BLaER1 (cell line): Measurements from ENCODE around the gene RAPGEF1.

Experiments
- H3K27ac ChIP-seq: shearing (Covaris generic); formaldehyde crosslinking; 2 replicates; pipeline ENCODE4 v1.8.1; 2022
- H3K27me3 ChIP-seq: shearing (Covaris generic); formaldehyde crosslinking; 2 replicates; pipeline ENCODE4 v1.8.1; 2022
- H3K36me3 ChIP-seq: shearing (Covaris generic); formaldehyde crosslinking; 2 replicates; pipeline ENCODE4 v1.8.1; 2022
- H3K4me1 ChIP-seq: shearing (Covaris generic); formaldehyde crosslinking; 2 replicates; pipeline ENCODE4 v1.8.1; 2022
- H3K4me2 ChIP-seq: shearing (Covaris generic); formaldehyde crosslinking; 2 replicates; pipeline ENCODE4 v1.8.1; 2022
- H3K4me3 ChIP-seq: shearing (Covaris generic); formaldehyde crosslinking; 2 replicates; pipeline ENCODE4 v1.8.1; 2022
- H3K9ac ChIP-seq: shearing (Covaris generic); formaldehyde crosslinking; 2 replicates; pipeline ENCODE4 v1.8.1; 2022
- H3K9me3 ChIP-seq: shearing (Covaris generic); formaldehyde crosslinking; 2 replicates; pipeline ENCODE4 v1.8.1; 2022
- H4K20me1 ChIP-seq: shearing (Covaris generic); formaldehyde crosslinking; 2 replicates; pipeline ENCODE4 v1.8.1; 2022
- Cebpa-rat ChIP-seq: shearing (Covaris generic); IDR thresholded peaks from 2 replicates; pipeline ENCODE4 v1.8.1; 2022

Gene RAPGEF1

DNA sequence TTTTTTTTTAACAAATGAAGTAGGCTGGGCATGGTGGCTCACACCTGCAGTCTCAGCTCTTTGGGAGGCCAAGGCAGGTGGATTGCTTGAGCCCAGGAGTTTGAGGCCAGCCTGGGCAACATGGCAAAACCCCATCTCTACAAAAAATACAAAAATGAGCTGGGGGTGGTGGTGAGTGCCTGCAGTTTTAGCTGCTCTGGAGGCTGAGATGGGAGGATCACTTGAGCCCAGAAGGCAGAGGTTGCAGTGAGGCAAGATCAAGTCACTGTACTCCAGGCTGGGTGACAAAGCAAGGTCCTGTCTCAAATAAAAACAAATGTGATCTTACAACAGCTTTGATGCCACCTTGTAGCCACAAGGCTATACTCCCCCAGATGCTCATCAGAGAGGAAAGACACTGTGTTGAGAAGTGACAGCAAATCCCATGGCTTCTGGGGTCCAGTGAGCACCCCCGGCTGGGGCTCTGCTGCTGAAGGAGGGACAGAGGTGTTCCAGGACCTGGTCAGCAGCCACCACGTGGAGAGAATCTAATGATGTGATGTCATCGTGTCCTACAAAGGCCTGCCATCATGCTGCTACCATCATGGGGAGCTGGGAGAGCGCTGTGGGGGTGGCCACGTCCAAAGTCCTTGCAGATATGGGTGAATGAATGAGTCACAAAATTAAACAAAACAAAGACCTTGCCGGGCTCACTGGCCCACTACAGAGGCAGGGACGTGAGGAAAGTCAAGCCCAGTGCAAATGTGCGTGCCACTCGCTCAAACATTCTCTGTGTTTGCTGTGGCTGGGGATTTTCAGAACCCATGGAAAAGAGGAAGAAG is 133.9 kb downstream of the RAPGEF1 start:
- Histone ChIP-seq H4K20me1 (peaks cover 77% of the 10 kb centered on the region), H3K4me1 (peaks cover 27% of the 10 kb centered on the region), H3K4me2 (no peak overlapping the region), H3K4me3 (no peak overlapping the region), H3K9ac (no peak overlapping the region), H3K27ac (no peak overlapping the region), H3K9me3 (no peaks in the 10 kb centered on the region), H3K27me3 (no peaks in the 10 kb centered on the region), H3K36me3 (peaks cover 100% of the 10 kb centered on the region)
- no peak for TF ChIP-seq Cebpa-rat

DNA sequence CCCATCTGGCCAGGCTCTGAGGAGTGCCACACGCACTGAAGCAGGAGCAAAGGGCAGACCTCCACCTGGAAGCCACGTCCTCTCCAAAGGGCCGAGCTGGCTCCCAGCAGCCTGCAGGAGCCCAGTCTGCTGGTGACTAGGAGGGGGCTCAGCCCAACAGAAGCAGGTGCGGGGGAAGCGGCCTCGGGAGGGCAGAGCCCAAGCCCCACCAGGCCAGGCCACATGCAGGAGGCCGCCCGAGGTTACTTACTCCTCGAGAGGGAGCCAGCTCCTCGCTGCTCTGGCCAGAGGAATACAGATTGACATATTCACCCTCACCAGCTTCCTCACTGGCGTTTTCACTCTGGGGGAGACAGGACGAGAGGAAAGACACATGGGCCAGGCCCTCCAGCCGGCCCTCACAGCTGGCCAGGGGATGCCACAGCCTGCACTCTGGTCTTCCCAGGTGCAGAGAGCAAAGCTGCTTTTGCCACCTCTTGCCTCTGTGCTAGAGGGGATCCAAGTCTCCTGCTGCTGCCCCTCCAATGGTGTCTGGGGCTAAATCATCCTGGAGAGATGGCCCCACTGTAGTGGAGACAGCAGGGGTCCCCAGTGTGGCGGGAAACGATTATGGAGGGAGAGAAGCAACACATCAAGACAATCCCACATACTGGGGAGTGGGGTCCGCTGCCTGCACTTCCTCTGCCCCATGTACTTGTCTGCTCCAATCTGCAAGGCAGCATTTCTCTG is 136.0 kb downstream of the RAPGEF1 start:
- H3K4me3 ChIP-seq = no peak overlapping the region
- 0 out of 2 replicates have a peak overlapping the region, but pooled peaks have one; percentile 30 for H3K27ac ChIP-seq
- peaks cover 65% of the 10 kb centered on the region for H4K20me1 ChIP-seq
- H3K4me1 ChIP-seq = peaks cover 6% of the 10 kb centered on the region
- no peak for TF ChIP-seq Cebpa-rat
- peaks cover 100% of the 10 kb centered on the region for H3K36me3 ChIP-seq
- H3K9ac ChIP-seq = no peak overlapping the region
- H3K4me2 ChIP-seq = no peak overlapping the region
- H3K9me3 ChIP-seq = no peaks in the 10 kb centered on the region
- no peaks in the 10 kb centered on the region for H3K27me3 ChIP-seq

DNA sequence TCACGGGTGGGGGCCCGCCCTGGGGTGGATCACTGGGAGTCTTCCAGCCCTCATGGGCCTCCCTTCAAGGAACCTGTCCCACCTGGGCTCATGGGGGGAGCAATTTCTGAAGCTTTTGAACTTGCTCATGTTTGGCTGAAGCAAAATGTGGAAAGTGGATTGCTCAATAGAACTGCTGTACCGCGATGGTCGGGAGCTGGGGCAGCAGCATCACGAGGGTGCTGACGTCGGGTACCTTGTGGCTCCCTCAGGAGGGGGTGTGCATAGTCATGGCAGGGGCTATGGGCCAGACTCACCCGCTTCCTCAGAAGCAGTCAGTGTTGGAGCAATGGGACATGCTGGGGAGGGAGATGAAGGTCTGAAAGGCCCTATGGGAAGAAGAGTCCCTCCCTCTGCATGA is 136.7 kb downstream of the RAPGEF1 start:
- no peaks in the 10 kb centered on the region; the same call in 1 of the 2 replicates for H3K4me1 ChIP-seq
- no peaks in the 10 kb centered on the region for H3K9me3 ChIP-seq
- H4K20me1 ChIP-seq = peaks cover 68% of the 10 kb centered on the region
- peaks cover 100% of the 10 kb centered on the region for H3K36me3 ChIP-seq
- TF ChIP-seq Cebpa-rat = no peak
- no peak overlapping the region for H3K4me2 ChIP-seq
- H3K9ac ChIP-seq = no peak overlapping the region
- H3K4me3 ChIP-seq = no peak overlapping the region
- 0 out of 2 replicates have a peak overlapping the region, but pooled peaks have one; percentile 30 for H3K27ac ChIP-seq
- H3K27me3 ChIP-seq = no peaks in the 10 kb centered on the region

DNA sequence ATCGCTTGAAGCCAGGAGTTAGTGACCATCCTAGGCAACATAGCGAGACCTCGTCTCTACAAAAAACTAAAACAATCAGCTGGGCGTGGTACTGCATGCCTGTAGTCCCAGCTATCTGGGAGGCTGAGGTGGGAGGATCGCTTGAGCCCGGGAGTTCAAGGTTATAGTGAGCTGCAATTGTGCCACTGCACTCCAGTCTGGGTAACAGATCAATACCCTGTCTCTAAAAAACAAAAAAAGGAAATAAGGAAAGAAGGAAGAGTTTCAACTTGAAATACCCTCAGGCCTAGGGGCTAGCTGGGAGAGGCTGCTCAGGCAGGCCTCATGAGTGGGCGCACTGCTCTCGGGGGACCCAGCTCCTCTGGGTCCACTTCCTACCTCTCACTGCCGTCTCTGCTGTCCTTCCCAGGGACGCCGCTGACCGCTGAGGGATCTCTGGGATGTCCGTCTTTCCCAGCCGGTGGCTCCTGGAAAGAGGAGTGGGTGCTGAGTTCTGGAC is 138.1 kb downstream of the RAPGEF1 start:
- peaks cover 100% of the 10 kb centered on the region for H3K36me3 ChIP-seq
- no peaks in the 10 kb centered on the region for H3K27me3 ChIP-seq
- no peak overlapping the region for H3K4me3 ChIP-seq
- TF ChIP-seq Cebpa-rat = no peak
- no peaks in the 10 kb centered on the region for H3K9me3 ChIP-seq
- peaks cover 2% of the 10 kb centered on the region; the same call in 1 of the 2 replicates for H3K4me1 ChIP-seq
- H3K4me2 ChIP-seq = no peak overlapping the region
- H4K20me1 ChIP-seq = peaks cover 74% of the 10 kb centered on the region
- H3K27ac ChIP-seq = no peak overlapping the region
- no peak overlapping the region for H3K9ac ChIP-seq

DNA sequence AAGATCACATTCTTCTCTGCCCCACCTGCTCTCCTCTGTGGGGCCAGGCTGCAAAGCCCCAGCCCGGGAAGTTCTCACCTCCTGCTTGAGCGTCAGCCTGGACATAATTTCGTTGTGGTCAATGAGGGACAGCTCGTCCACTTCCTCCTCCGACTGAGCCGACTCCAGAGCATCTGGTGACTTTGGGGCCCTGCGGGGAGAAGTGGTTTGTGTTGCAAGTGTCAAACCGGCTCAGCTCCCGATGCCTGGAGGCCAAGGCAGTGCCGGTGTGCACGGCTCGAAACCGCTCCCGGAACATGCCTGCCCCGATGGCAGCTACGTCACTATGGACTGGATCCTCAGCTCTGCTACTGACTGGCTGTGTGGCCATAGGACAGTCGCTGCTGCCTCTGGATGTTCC is 141.8 kb downstream of the RAPGEF1 start:
- H3K4me2 ChIP-seq = no peak overlapping the region
- TF ChIP-seq Cebpa-rat = no peak

DNA sequence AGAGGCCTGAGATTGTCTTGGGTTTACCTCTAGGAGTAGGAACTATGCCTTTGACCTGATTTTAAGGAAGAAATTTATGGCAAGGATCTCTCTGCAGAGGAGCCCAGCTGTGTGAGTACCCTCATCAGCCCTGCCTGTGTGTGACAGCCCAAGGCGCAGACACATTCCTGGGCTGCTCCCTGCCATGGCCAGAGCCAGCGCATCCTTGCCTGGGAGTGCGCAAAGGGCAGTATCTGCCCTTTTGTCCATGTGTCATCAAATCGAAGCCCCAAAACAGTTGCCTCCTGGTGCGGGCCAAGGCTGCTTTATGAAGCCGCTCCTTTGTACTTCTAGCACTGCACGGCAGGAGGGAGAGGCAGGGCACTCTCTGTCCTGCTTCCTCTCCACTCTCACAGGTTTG is 142.6 kb downstream of the RAPGEF1 start:
- Histone ChIP-seq H4K20me1 (peaks cover 80% of the 10 kb centered on the region), H3K4me3 (no peak overlapping the region), H3K9me3 (no peaks in the 10 kb centered on the region), H3K27ac (no peak overlapping the region), H3K9ac (0 out of 2 replicates have a peak overlapping the region, but pooled peaks have one; percentile 10), H3K36me3 (peaks cover 85% of the 10 kb centered on the region), H3K4me1 (peaks cover 46% of the 10 kb centered on the region), H3K4me2 (no peak overlapping the region), H3K27me3 (no peaks in the 10 kb centered on the region)
- no peak for TF ChIP-seq Cebpa-rat

More for the DNA sequence above, 141.8 kb downstream of the RAPGEF1 start:
- Histone ChIP-seq H3K4me1 (peaks cover 38% of the 10 kb centered on the region), H3K4me3 (no peak overlapping the region), H4K20me1 (peaks cover 80% of the 10 kb centered on the region), H3K9me3 (no peaks in the 10 kb centered on the region), H3K27me3 (no peaks in the 10 kb centered on the region), H3K27ac (no peak overlapping the region), H3K36me3 (peaks cover 94% of the 10 kb centered on the region), H3K9ac (no peak overlapping the region)

DNA sequence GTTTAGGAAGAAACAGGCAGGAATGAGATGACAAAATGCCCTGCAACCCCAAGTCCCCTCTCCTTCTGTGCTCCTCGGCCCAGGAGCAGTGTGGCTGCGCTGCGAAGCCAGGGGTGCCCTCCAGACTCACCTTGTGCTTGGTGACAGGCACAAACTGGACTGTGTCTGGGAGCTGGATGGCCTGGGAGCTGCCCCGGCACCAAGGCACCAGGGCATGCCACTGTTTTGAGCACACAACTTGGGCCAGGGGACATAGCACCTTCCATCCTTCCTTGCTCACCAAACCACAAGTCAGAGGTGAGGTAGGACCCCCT is 143.5 kb downstream of the RAPGEF1 start:
- Histone ChIP-seq H3K4me2 (no peak overlapping the region), H3K9ac (no peak overlapping the region), H4K20me1 (peaks cover 82% of the 10 kb centered on the region), H3K4me3 (no peak overlapping the region), H3K27ac (no peak overlapping the region), H3K9me3 (no peaks in the 10 kb centered on the region), H3K27me3 (no peaks in the 10 kb centered on the region), H3K36me3 (peaks cover 81% of the 10 kb centered on the region), H3K4me1 (peaks cover 55% of the 10 kb centered on the region)
- no peak for TF ChIP-seq Cebpa-rat

DNA sequence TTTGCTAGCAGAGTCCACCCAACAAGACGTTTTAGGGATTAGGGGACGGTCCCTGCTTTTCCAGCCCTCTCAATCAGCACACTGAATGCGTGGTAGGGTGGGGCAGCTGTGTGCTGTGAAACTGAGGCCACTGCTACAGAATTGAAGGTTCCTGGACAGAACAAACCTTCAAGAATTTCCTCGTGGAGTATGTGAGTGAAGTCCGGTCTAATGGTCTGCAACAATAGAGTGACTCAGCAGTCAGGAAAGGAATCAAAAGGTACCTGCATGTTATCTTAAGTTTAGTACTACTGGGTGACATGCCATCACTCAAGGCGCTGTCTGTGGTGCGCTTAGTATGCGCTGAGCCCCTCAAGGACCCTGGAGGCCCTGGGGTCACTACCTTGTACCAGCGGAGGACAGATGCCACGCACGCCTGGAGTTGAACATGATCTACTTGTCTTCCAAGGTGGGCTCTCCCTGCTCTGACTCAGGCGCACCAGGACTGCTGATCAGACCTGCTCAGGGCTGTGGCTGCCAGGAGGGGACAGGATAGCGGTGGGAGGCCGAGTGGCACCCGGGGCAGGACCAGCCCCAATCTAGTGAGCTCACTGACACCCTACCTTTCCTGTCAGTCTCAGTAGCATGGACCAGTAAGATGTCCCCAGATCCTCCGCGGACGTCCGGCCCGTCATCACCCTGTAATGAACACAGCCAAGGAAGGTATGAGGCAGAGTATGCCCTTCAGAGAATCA is 144.0 kb downstream of the RAPGEF1 start:
- H3K27ac ChIP-seq = no peak overlapping the region

DNA sequence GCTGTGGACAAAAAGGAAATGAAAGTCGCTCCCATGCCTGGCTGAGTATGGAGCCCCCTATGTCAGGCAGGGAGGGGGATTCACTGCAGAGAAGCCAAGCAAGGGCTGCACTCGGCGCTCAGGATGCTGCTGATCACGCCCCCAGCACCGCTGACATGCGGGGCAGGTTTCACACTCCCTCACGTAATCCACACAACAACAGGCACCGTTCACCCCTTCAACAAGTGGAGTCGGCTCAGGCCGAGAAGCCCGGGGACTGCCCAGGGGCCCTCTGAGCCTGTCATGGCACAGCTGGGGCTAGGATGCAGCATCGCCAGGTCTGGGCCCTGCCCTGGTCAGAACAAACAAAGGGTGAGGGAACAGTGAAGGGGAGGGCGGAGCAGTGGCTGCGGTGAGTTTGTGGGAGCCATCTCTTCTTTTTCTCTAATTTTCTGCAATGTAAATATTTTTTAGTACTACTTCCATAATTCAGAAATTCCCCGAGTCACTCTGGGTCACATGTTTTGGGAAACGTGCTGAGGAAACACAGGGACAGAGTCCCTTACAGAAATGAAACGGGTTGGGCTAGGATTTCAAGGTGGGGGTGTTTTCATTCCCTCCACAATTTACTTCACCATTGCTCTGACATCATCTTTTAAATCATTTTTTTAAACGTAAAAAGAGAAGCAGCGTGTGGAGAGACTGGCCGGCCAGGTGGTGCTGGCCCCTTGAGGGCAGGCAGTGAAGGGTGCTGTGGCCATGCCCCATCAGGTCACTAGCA is 144.8 kb downstream of the RAPGEF1 start:
- Histone ChIP-seq H3K27me3 (no peaks in the 10 kb centered on the region), H3K27ac (peak overlapping the region; percentile 44), H3K9ac (peak overlapping the region; percentile 9; the same call in 1 of the 2 replicates), H3K4me2 (peak overlapping the region; percentile 73), H3K9me3 (no peaks in the 10 kb centered on the region), H3K4me1 (peaks cover 68% of the 10 kb centered on the region), H3K36me3 (peaks cover 68% of the 10 kb centered on the region), H4K20me1 (peaks cover 89% of the 10 kb centered on the region), H3K4me3 (no peak overlapping the region)
- TF ChIP-seq Cebpa-rat = no peak

More for the DNA sequence above, 144.0 kb downstream of the RAPGEF1 start:
- H3K4me3 ChIP-seq = no peak overlapping the region
- H4K20me1 ChIP-seq = peaks cover 87% of the 10 kb centered on the region
- H3K4me1 ChIP-seq = peaks cover 60% of the 10 kb centered on the region
- H3K4me2 ChIP-seq = peak overlapping the region; percentile 73; the same call in 1 of the 2 replicates
- no peaks in the 10 kb centered on the region for H3K27me3 ChIP-seq
- H3K36me3 ChIP-seq = peaks cover 76% of the 10 kb centered on the region
- no peak overlapping the region for H3K9ac ChIP-seq
- H3K9me3 ChIP-seq = no peaks in the 10 kb centered on the region
- no peak for TF ChIP-seq Cebpa-rat
